H1 (cell line): Measurements from ENCODE around the gene COLEC12. TPM values are rescaled to one million over a fixed set of nuclear protein-coding genes. Genes with fewer than 3 reads are reported as not detected.

Experiments
- CTCF ChIA-PET: fragments of 300-600 bp; sonication (Branson Sonifier 250); formaldehyde crosslinking; loops from one replicate; lab custom pipeline; 2021; ENCODE audit not compliant: partially characterized antibody; lab: Charles Lee
- POLR2A ChIA-PET: fragments of 300-600 bp; sonication (Branson Sonifier 250); formaldehyde crosslinking; loops from one replicate; lab custom pipeline; 2021; ENCODE audit warnings: inconsistent platforms; ENCODE audit not compliant: partially characterized antibody; lab: Charles Lee
- DNase-seq, 2 experiments: peaks; one replicate each; pipeline versions ENCODE4 v3.0.0 to v3.0.0-alpha.2; 2010 to 2022; ENCODE audit warnings: low spot score in 2 of 2, low read depth in 1 of 2, mixed read lengths in 1 of 2
- FAIRE-seq: peaks from 2 replicates; lab custom pipeline; 2011; peaks lifted over from hg19 to GRCh38; lab: Jason Lieb, UNC
- H2AFZ ChIP-seq: 2 replicates; pipeline ENCODE4 v1.8.1; 2012; ENCODE audit warnings: low read length, inconsistent platforms
- H2AK5ac ChIP-seq: 2 replicates; pipeline ENCODE4 v1.6.1; 2013; ENCODE audit warnings: low read depth, low read length
- H2BK120ac ChIP-seq: replicated peaks from 2 replicates; pipeline ENCODE3; 2013; ENCODE audit warnings: low read depth, low read length, inconsistent platforms
- H2BK12ac ChIP-seq: 2 replicates; pipeline ENCODE4 v1.6.1; 2013; ENCODE audit warnings: low read depth, low read length
- H2BK15ac ChIP-seq: 2 replicates; pipeline ENCODE4 v1.6.1; 2013; ENCODE audit warnings: low read length
- H2BK20ac ChIP-seq: 2 replicates; pipeline ENCODE4 v1.6.1; 2013; ENCODE audit warnings: low read length
- H2BK5ac ChIP-seq: 2 replicates; pipeline ENCODE4 v1.6.1; 2013; ENCODE audit warnings: low read depth, low read length
- H3K14ac ChIP-seq: 2 replicates; pipeline ENCODE4 v1.6.1; 2013; ENCODE audit warnings: inconsistent platforms; ENCODE audit not compliant: insufficient read length
- H3K18ac ChIP-seq: 2 replicates; pipeline ENCODE4 v1.6.1; 2013; ENCODE audit warnings: low read length; ENCODE audit errors: extremely low read depth
- H3K23ac ChIP-seq: 2 replicates; pipeline ENCODE4 v1.6.1; 2013; ENCODE audit warnings: inconsistent platforms; ENCODE audit not compliant: insufficient read length
- H3K23me2 ChIP-seq: 2 replicates; pipeline ENCODE4 v1.6.1; 2013; ENCODE audit warnings: low read depth, low read length
- H3K27ac ChIP-seq: 2 replicates; pipeline ENCODE4 v1.6.1; 2011; ENCODE audit warnings: low read depth, low read length, inconsistent platforms
- H3K27me3 ChIP-seq, 4 experiments: replicated peaks in 1 of 4; 1 replicate in 1 of 4; 2 replicates in 3 of 4; pipeline versions ENCODE4 v1.6.1 to v1.8.1; 2011 to 2013; ENCODE audit warnings: low read length in 3 of 4, mild to moderate bottlenecking in 3 of 4, inconsistent platforms in 2 of 4, mixed read lengths in 2 of 4, moderate library complexity in 1 of 4; ENCODE audit not compliant: control insufficient read depth in 3 of 4, insufficient read depth in 3 of 4; ENCODE audit errors: extremely low read depth in 1 of 4
- H3K36me3 ChIP-seq, 4 experiments: 2 replicates each; pipeline versions ENCODE4 v1.6.1 to v1.8.1; 2011 to 2013; ENCODE audit warnings: mild to moderate bottlenecking in 4 of 4, low read length in 3 of 4, moderate library complexity in 2 of 4, control low read depth in 1 of 4, inconsistent platforms in 1 of 4; ENCODE audit not compliant: insufficient read depth in 4 of 4, control insufficient read depth in 2 of 4
- H3K4ac ChIP-seq: replicated peaks from 2 replicates; pipeline ENCODE3; 2013; ENCODE audit warnings: low read length, low read depth, mixed read lengths, inconsistent platforms; ENCODE audit not compliant: insufficient read length
- H3K4me1 ChIP-seq, 4 experiments: replicated peaks in 1 of 4; 1 replicate in 1 of 4; 2 replicates in 3 of 4; pipeline versions ENCODE4 v1.6.1 to v1.8.1; 2011 to 2013; ENCODE audit warnings: low read length in 3 of 4, inconsistent platforms in 2 of 4, mixed read lengths in 1 of 4; ENCODE audit not compliant: insufficient read depth in 4 of 4, control insufficient read depth in 3 of 4
- H3K4me2 ChIP-seq, 2 experiments: 2 replicates each; pipeline versions ENCODE4 v1.6.1 to v1.8.1; 2011 to 2013; ENCODE audit warnings: low read depth in 2 of 2, low read length in 2 of 2, control low read depth in 1 of 2, inconsistent platforms in 1 of 2, mild to moderate bottlenecking in 1 of 2; ENCODE audit not compliant: insufficient read depth in 1 of 2
- H3K4me3 ChIP-seq, 4 experiments: fragments of 200-600, 300-600 bp in 1 of 4; sonication (generic), shearing (Covaris generic), sonication (Bioruptor Twin) in 1 of 4; 2 replicates each; pipeline versions ENCODE4 v1.5.1 to v1.8.1; 2011 to 2016; ENCODE audit warnings: low read length in 4 of 4, low read depth in 3 of 4, control low read depth in 2 of 4, inconsistent platforms in 2 of 4, mild to moderate bottlenecking in 2 of 4, mixed read lengths in 1 of 4, moderate library complexity in 1 of 4; ENCODE audit not compliant: insufficient read depth in 2 of 4; ENCODE audit errors: extremely low read depth in 1 of 4
- H3K56ac ChIP-seq: replicated peaks from 2 replicates; pipeline ENCODE3; 2013; ENCODE audit warnings: low read depth, mild to moderate bottlenecking, mixed read lengths, low read length, inconsistent platforms; ENCODE audit not compliant: insufficient read length
- H3K79me1 ChIP-seq: 2 replicates; pipeline ENCODE4 v1.6.1; 2013; ENCODE audit warnings: low read depth, low read length, control low read depth
- H3K79me2 ChIP-seq, 2 experiments: 2 replicates each; pipeline versions ENCODE4 v1.6.1 to v1.8.1; 2012 to 2013; ENCODE audit warnings: low read length in 2 of 2, mild to moderate bottlenecking in 2 of 2, inconsistent platforms in 1 of 2; ENCODE audit not compliant: insufficient read depth in 2 of 2, control insufficient read depth in 1 of 2
- H3K9ac ChIP-seq, 4 experiments: replicated peaks in 1 of 4; 1 replicate in 1 of 4; 2 replicates in 3 of 4; pipeline versions ENCODE4 v1.6.1 to v1.8.1; 2011 to 2013; ENCODE audit warnings: low read depth in 3 of 4, low read length in 3 of 4, control low read depth in 2 of 4, mild to moderate bottlenecking in 2 of 4, moderate library complexity in 2 of 4, inconsistent platforms in 1 of 4; ENCODE audit errors: extremely low read depth in 1 of 4
- H3K9me3 ChIP-seq, 2 experiments: 2 replicates each; pipeline versions ENCODE4 v1.6.1 to v1.8.1; 2012 to 2013; ENCODE audit warnings: mild to moderate bottlenecking in 2 of 2, moderate library complexity in 2 of 2, control low read depth in 1 of 2, inconsistent platforms in 1 of 2, low read depth in 1 of 2, low read length in 1 of 2, mixed read lengths in 1 of 2; ENCODE audit not compliant: insufficient read depth in 2 of 2
- H4K20me1 ChIP-seq, 2 experiments: replicated peaks in 1 of 2; 2 replicates each; pipeline versions ENCODE3 to v1.8.1; 2011 to 2013; ENCODE audit warnings: inconsistent platforms in 2 of 2, low read length in 2 of 2, mild to moderate bottlenecking in 1 of 2; ENCODE audit not compliant: insufficient read depth in 2 of 2, control insufficient read depth in 1 of 2
- H4K5ac ChIP-seq: 2 replicates; pipeline ENCODE4 v1.6.1; 2013; ENCODE audit warnings: low read length, low read depth, mixed read lengths, inconsistent platforms; ENCODE audit not compliant: insufficient read length
- H4K8ac ChIP-seq: 2 replicates; pipeline ENCODE4 v1.8.0; 2013; ENCODE audit warnings: mild to moderate bottlenecking, moderate library complexity, low read length, inconsistent platforms; ENCODE audit not compliant: insufficient read depth; ENCODE audit errors: extremely low read depth
- H4K91ac ChIP-seq: replicated peaks from 2 replicates; pipeline ENCODE3; 2013; ENCODE audit warnings: low read length, mixed read lengths, inconsistent platforms; ENCODE audit not compliant: insufficient read length
- BCL11A ChIP-seq, 2 experiments: IDR thresholded peaks; one replicate each; pipeline ENCODE4 v1.6.1; 2011; ENCODE audit warnings: low read depth in 2 of 2, low read length in 2 of 2, mild to moderate bottlenecking in 2 of 2
- CBX5 ChIP-seq: fragments of 300-800, 300-1000 bp; sonication (generic); IDR thresholded peaks from 2 replicates; pipeline ENCODE4 v1.7.1; 2016; ENCODE audit warnings: antibody characterized with exemption, low read length, low read depth
- GTF2F1 ChIP-seq: IDR thresholded peaks from 2 replicates; pipeline ENCODE4 v1.6.1; 2012; ENCODE audit warnings: low read depth, low read length, improper control_type of control experiment, borderline replicate concordance
- RAD21 ChIP-seq, 2 experiments: IDR thresholded peaks in 1 of 2; conservative IDR thresholded peaks in 1 of 2; 2 replicates each; pipeline ENCODE4 v1.6.1; 2011; ENCODE audit warnings: low read depth in 2 of 2, low read length in 2 of 2, improper control_type of control experiment in 1 of 2, inconsistent platforms in 1 of 2, mild to moderate bottlenecking in 1 of 2, moderate library complexity in 1 of 2
- SRF ChIP-seq: IDR thresholded peaks from 2 replicates; pipeline ENCODE4 v1.6.1; 2011; ENCODE audit warnings: mild to moderate bottlenecking, low read depth, low read length, moderate library complexity
- SUZ12 ChIP-seq: fragments of 200-600 bp; sonication (generic); IDR thresholded peaks from 2 replicates; pipeline ENCODE4 v1.6.1; 2012; ENCODE audit warnings: mild to moderate bottlenecking, inconsistent platforms, low read length, moderate library complexity, mixed read lengths
- TAF7 ChIP-seq: optimal IDR thresholded peaks from 2 replicates; pipeline ENCODE3; 2011; ENCODE audit warnings: low read depth, mild to moderate bottlenecking, inconsistent platforms, low read length, moderate library complexity, borderline replicate concordance
- TEAD4 ChIP-seq: IDR thresholded peaks from 2 replicates; pipeline ENCODE4 v1.6.1; 2012; ENCODE audit warnings: low read depth, low read length, inconsistent platforms, mixed read lengths
- polyA plus RNA-seq, 7 experiments: library from polyadenylated mRNA; depleted of rRNA in 3 of 7; stranded (reverse) in 5 of 7; unstranded in 2 of 7; fragments of >200 nt in 5 of 7; fragments of 200-250 nt in 2 of 7; gene quantifications; 1 replicate in 5 of 7; 2 replicates in 1 of 7; 4 replicates in 1 of 7; pipeline versions ENCODE4 v1.2.1 to v1.2.3, GENCODE V29; 2011 to 2013; ENCODE audit warnings: missing spikeins in 2 of 7, mixed read lengths in 2 of 7
- total RNA-seq: library from RNA; stranded (reverse); fragmentation: NEBNext Ultra II Directional; extraction: Animal tissue kit (Norgen Biotek cat#: 25700); gene quantifications from 2 replicates; pipeline ENCODE4 v1.2.1, GENCODE V29; 2021
- TF ChIP-seq, protein P1 (sequence below): IDR thresholded peaks from 2 replicates; pipeline ENCODE4 v1.6.1; 2011; ENCODE audit warnings: low read depth, mild to moderate bottlenecking, low read length; ENCODE audit not compliant: insufficient read depth

The COLEC12 gene
- total and polyA plus RNA-seq, 2 of the 8 experiments (the other 6 are each of a cell fraction or from before 2014, with no cell fraction given): 0.44 to 2.3 TPM

DNA sequence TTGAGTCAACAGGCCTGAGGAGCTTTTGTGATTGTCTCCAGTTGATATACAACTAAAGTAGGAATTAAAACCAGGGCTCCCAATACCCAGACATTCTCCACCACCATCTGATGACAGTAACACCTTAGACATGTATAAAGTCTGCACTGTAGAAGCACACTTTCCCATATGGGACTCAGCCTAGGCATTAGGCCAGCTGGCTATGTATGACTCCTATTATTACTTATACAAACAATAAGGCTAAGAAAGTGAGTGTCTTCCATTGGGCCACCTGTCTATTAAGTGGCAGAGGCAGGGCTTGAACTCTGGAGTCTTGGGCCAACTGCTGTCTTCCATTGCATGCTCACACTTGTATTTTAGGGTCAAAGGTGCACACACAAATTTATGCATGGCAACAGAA, 32.1 kb upstream of the COLEC12 start:
- no peak overlapping the region for H3K27ac ChIP-seq
- ChIA-PET POLR2A (no interaction called here), CTCF (interaction anchor here (1.3 kb wide), 1 partner anchor 14 kb away, joined by 4 read pairs; no protein-coding TSS in a partner anchor)

More for the DNA sequence above, 32.1 kb upstream of the COLEC12 start:
- Histone ChIP-seq H3K14ac (no peak overlapping the region), H2BK120ac (no peak overlapping the region), H2AFZ (no peak overlapping the region), H2AK5ac (no peak overlapping the region), H3K27me3 (no peaks in the 10 kb centered on the region), H3K9ac (no peak overlapping the region), H4K8ac (no peak overlapping the region), H3K56ac (no peak overlapping the region), H3K79me2 (no peaks in the 10 kb centered on the region), H3K4ac (no peak overlapping the region), H3K23ac (no peak overlapping the region), H2BK15ac (no peak overlapping the region), H3K36me3 (no peaks in the 10 kb centered on the region), H2BK5ac (no peak overlapping the region), H3K4me3 (no peak overlapping the region), H3K4me2 (no peak overlapping the region), H3K23me2 (no peaks in the 10 kb centered on the region), H4K20me1 (no peaks in the 10 kb centered on the region), H3K79me1 (no peaks in the 10 kb centered on the region), H3K4me1 (no peaks in the 10 kb centered on the region), H3K18ac (no peak overlapping the region), H4K5ac (no peak overlapping the region), H2BK12ac (no peak overlapping the region), H4K91ac (no peak overlapping the region), H3K9me3 (no peaks in the 10 kb centered on the region), H2BK20ac (no peak overlapping the region)
- TF ChIP-seq SRF (no peak), RAD21 (IDR thresholded peaks at IDR 0.05 in 1 of 2, conservative IDR thresholded peaks at IDR 0.05 in 1 of 2; ENCODE audit: low read depth in 2 of 2, low read length in 2 of 2) (no peak), CBX5 (no peak), SUZ12 (no peak), TEAD4 (no peak), TAF7 (no peak), GTF2F1 (no peak), BCL11A (IDR thresholded peaks at IDR 0.05; ENCODE audit: low read depth in 2 of 2, low read length in 2 of 2) (no peak)
- TF ChIP-seq, protein P1, sequence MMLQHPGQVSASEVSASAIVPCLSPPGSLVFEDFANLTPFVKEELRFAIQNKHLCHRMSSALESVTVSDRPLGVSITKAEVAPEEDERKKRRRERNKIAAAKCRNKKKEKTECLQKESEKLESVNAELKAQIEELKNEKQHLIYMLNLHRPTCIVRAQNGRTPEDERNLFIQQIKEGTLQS: no peak
- FAIRE-seq (no peak), DNase-seq (no peak)
